GM11168 (cell line): ENCODE data around the gene USP14.
"Not testable (repeated sequence)": the region's sequence is repeated elsewhere in the genome, so short reads cannot be mapped to it uniquely, and the experiment has no call there.

ENCODE experiments used
- in situ Hi-C: fragments of 300-500 bp; cut with MboI; formaldehyde crosslinking; loops from one replicate; pipeline ENCODE4 v1.12.0; 2022; ENCODE audit warnings: low sequenced_read_pairs; ENCODE audit not compliant: unreplicated experiment

The USP14 gene

GRCh38 chr18:158128-159036 is at the start of gene USP14:
TSS of gene USP14 (plus strand) at chr18:158557. CDS start at chr18:158699, 142 bp downstream.
- in situ Hi-C loops, result no loop called here

GRCh38 chr18:108665-109063 is 49.7 kb upstream of the USP14 start:
- in situ Hi-C loops, result not testable (repeated sequence)

DNA sequence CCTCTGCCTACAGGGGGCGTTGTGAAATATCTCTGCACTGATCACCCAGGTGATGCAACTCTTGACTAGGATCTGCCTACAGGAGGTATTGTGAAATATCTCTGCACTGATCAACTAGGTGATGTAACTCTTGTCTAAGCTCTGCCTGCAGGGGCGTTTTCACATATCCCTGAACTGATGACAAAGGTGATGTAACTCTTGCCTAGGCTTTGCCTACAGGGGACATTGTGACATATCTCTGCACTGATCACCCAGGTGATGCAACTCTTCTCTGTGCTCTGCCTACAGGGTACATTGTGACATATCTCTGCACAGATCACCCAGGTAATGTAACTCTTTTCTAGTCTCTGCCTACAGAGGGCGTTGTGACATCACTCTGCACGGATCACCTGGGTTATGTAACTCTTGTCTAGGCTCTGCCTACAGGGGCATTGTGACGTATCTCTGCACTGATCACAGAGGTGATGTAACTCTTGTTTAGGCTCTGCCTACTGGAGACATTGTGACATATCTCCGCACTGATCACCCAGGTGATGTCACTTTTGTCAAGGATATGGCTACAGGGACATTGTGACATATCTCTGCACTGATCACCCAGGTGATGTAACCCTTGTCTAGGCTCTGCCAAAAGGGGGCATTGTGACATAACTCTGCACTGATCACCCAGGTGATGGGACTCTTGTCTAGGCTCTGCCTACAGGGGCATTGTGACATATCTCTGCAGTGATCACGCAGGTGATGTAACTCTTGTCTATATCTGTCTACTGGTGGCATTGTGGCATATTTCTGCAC is 49.0 kb upstream of the USP14 start:
- in situ Hi-C loops, result not testable (repeated sequence)

GRCh38 chr18:109922-110261 is 48.5 kb upstream of the USP14 start:
- in situ Hi-C loops, result not testable (repeated sequence)

DNA sequence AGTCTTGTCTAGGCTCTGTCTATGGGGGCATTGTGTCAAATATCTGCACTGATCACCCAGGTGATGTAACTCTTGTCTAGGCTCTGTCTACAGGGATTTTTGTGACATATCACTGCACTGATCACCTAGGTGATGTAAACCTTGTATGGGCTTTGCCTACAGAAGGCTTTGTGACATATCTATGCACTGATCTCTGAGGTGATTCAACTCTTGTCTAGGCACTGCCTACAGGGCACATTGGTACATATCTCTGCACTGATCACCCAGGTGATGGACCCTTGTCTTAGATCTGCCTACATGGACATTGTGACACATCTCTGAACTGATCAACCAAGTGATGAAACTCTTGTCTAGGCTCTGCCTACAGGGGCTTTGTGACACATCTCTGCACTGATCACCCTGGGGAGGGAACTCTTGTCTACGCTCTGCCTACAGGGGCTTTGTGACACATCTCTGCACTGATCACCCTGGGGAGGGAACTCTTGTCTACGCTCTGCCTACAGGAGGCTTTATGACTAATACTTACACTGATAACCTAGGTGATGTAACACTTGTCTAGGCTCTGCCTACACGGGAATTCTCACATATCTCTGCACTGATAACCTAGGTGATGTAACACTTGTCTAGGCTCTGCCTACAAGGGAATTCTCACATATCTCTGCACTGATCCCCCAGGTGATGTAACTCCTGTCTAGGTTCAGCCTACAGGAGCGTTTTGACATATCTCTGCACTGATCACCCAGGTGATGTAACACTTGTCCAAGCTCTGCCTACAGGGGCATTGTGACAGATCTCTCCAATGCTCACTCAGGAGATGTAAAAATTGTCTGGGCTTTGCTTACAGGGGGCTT is 47.8 kb upstream of the USP14 start:
- in situ Hi-C loops, result not testable (repeated sequence)

GRCh38 chr18:111306-112014 is 46.9 kb upstream of the USP14 start:
- in situ Hi-C loops, result no loop called here

- in situ Hi-C loops, result not testable (repeated sequence)
These were observed 46.2 kb upstream of the USP14 start for GRCh38 chr18:112015-112733.

DNA sequence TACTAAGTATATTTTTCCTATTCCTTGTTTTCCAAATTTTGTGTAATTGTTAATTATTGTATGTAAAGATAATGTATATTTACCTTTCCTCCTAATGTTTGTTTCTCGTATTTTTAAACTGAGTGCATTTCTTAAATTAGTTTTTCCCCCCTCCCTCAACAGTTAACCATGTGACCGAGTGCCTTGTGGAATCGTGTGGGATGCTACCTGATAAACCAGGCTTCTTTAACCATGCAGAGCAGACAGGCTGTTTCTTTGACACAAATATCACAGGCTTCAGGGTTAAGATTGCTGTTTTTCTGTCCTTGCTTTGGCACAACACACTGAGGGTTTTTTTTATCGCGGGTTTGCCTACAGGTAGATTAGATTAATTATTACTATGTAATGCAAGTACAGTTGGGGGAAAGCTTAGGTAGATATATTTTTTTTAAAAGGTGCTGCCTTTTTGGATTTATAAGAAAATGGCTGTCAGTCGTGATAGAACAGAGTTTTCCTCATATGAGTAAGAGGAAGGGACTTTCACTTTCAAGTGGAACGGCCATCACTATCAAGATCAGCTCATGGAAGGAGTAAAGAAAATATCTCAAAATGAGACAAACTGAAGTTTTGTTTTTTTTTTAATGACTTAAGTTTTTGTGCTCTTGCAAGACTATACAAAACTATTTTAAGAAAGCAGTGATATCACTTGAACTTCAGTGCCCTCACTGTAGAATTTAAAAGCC is 37.7 kb upstream of the USP14 start:
- in situ Hi-C loops, result not testable (repeated sequence)

DNA sequence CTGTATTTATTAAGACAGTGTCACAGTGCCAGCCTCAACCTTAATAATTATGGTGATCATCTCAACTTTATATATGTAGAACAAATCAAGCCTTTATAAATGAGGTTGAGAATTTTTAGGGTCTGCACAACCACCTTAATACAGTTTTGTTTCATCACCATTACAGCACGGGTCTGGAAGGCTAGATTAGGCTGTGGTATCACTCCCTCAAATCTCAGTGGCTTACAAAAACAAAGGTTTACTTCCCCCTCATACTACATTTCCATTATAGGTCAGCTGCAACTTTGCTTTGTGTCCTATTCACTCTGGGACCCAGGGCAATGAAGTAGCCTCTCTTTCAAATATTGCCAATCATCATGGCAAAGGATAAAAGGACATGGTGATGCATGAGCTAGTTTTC is 23.3 kb upstream of the USP14 start:
- in situ Hi-C loops, result no loop called here

DNA sequence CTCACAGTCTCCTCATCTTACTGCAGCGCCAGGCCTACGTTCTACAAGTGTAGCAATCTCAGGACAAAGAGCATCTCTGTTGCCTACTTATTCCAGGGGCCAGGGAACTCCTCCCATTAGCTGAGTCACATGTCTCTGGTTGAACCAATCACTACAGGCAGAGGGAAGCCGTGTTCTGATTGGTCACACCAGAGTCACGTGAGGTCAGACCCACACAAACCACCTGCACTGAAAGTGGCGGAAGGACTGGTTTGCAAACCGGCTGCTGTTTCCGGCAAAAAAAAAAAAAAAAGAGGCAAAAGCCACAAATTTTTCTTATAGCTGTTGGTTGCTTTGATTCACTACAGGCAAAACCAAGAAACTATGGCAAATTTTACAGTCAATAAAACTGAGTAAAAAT is 21.9 kb upstream of the USP14 start:
- in situ Hi-C loops, result no loop called here

DNA sequence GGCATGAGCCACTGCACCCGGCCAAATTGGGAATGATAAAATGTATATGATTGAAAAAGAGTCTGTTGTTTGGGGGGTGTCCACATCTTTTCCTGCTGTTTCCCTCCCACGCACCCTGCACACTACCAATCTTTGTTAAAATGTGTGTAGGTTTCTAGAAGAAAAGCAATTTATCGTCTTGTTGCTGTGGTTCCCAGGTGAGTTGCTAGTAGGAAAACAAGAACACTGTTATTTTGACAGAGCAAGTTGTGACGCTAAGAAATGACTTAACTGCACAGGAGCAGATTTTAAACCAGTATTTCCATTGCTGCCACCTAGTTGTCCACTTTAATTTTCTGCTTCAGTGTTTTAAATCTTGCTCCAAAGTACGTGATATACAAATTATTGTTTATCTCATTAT is 21.0 kb upstream of the USP14 start:
- in situ Hi-C loops, result no loop called here

DNA sequence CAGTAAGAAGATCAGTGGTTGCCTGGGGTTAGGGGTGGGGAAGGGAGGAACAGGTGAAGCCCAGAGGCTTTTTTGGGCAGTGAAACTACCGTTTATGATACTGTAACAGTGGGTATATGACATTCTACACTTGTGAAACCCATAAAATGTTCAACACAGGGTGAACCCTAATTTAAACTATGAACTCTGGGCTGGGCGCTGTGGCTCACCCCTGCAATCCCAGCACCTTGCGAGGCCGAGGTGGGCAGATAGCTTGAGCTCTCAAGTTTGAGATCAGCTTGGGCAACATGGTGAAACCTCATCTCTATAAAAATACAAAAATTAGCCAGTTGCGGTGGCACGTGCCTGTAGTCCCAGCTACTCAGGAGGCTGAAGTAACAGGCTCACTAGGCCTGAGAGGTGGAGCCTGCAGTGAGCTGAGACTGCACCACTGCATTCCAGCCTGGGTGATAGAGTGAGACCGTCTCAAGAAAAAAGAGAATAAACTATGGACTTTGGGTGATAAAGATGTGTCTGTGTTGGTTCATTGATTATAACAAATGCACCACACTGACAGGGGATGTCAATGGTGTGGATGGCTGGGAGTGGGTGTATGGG is 17.6 kb upstream of the USP14 start:
- in situ Hi-C loops, result no loop called here

- in situ Hi-C loops, result not testable (repeated sequence)
These were observed 15.6 kb upstream of the USP14 start for GRCh38 chr18:142624-143296.

DNA sequence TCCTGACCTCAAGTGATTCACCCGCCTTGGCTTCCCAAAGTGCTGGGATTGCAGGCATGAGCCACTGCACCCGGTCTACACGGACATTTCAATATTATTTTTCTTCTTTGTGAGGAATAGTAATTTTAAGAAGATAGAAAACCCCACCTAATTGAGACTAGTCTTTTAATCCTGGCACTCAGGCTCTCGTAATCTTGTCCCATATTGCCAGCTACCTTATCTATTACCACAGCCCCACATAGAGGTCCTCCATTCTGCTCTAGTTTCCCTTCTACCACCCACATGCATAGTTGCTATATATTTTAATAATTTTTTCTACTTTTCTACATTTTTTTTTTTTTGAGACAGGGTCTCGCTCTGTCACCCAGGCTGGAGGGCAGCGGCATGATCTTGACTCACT is 9.5 kb upstream of the USP14 start:
- in situ Hi-C loops, result no loop called here

DNA sequence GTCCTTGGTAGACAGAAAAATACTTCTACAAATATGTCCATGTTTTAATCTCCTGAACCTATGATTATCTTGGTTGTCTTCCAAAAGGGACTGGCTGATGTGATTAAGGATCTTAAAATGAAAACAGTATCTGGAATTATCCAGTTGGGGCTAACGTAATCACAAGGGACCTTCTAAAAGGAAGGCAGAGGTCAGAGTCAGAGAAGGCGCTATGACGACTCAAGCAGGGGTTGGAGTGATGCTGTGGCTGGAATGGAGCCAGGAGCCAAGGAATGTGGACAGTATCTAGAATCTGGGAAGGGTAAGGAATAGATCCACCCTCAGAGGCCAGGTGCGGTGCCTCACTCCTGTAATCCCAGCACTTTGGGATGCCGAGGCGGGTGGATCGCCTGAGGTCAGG is 4.2 kb upstream of the USP14 start:
- in situ Hi-C loops, result no loop called here

DNA sequence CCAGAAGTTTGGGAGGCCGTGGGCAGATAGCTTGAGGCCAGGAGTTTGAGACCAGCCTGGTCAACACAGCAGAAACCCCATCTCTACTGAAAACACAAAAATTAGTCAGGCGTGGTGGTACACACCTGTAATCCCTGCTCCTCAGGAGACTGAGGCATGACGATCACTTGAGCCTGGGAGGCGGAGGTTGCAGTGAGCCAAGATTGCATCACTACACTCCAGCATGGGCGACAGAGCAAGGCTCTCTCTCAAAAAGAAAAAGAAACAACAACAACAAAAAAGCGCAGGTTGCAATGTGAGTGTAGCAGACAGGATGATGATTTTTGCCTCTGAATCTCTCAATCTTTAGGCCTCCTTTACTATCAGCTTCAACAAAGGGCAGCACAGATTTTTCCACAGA is 2.7 kb upstream of the USP14 start:
- in situ Hi-C loops, result no loop called here

GRCh38 chr18:156514-157230 is 1.7 kb upstream of the USP14 start:
- in situ Hi-C loops, result no loop called here
